Measurements from ENCODE around the gene FXYD2. TPM values are rescaled to one million over a fixed set of nuclear protein-coding genes. Genes with fewer than 3 reads are reported as not detected.

Gene FXYD2
- total and polyA plus RNA-seq, 2 of the 13 experiments (the other 11 are each of a cell fraction or from before 2014, with no cell fraction given): 45.9 to 106 TPM

DNA sequence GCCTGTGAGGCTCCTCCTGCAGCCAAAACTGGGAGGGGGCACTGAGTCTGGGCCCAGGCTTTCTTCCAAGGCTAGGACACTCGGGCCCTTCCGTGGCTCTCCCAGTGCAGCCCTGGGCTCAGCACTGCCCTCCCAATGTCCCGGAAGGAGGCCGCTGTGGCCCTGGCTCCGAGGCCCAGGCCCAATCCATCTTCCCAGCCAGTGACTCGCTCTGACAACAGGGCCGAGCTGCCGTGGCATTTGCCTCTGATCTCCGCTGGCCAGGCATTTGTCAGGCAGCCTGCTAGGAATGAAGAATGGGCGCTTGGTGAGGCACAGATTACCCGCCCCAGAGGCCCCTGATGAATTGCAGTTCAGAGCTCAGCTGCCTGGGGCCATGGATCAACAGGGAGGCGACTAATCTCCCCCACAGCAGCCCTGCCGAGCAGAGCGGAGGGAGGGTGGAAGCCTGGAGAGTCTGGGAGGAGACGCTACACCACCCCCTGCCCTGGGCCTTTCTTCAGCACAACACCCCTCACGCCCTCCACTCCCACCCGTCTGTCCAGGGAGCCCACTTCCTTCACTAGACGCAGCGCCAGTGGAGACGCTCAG is 8.3 kb downstream of the FXYD2 start (continued):
- no peak for TF ChIP-seq ZNF781 (CRISPR knock-in tag; IDR thresholded peaks at IDR 0.05; ENCODE audit: borderline replicate concordance, not compliant biosample characterization)
- peak; percentile 54; the same call in 1 of the 2 replicates for TF ChIP-seq POLR2G (IDR thresholded peaks at IDR 0.05; ENCODE audit: low read depth, low read length)
- TF ChIP-seq ZNF318 (CRISPR knock-in tag; IDR thresholded peaks at IDR 0.05): no peak
- TF ChIP-seq ZNF282 (IDR thresholded peaks at IDR 0.05; ENCODE audit: partially characterized antibody): no peak
- TF ChIP-seq HNRNPUL1 (IDR thresholded peaks at IDR 0.05; ENCODE audit: low read depth, low read length): no peak
- TF ChIP-seq ZNF12 (CRISPR knock-in tag; IDR thresholded peaks at IDR 0.05): no peak
- TF ChIP-seq, protein P1, sequence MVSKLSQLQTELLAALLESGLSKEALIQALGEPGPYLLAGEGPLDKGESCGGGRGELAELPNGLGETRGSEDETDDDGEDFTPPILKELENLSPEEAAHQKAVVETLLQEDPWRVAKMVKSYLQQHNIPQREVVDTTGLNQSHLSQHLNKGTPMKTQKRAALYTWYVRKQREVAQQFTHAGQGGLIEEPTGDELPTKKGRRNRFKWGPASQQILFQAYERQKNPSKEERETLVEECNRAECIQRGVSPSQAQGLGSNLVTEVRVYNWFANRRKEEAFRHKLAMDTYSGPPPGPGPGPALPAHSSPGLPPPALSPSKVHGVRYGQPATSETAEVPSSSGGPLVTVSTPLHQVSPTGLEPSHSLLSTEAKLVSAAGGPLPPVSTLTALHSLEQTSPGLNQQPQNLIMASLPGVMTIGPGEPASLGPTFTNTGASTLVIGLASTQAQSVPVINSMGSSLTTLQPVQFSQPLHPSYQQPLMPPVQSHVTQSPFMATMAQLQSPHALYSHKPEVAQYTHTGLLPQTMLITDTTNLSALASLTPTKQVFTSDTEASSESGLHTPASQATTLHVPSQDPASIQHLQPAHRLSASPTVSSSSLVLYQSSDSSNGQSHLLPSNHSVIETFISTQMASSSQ (IDR thresholded peaks at IDR 0.05; ENCODE audit: low read depth): no peak
- TF ChIP-seq, protein P1 (CRISPR knock-in tag; IDR thresholded peaks at IDR 0.05; ENCODE audit: borderline replicate concordance): no peak
- TF ChIP-seq DNMT3B (CRISPR knock-in tag; conservative IDR thresholded peaks at IDR 0.05): no peak
- no peak for TF ChIP-seq PCBP1 (IDR thresholded peaks at IDR 0.05; ENCODE audit: borderline replicate concordance, low read depth, low read length)
- TF ChIP-seq ZNF782 (CRISPR knock-in tag; IDR thresholded peaks at IDR 0.05; ENCODE audit: borderline replicate concordance): no peak
- TF ChIP-seq, protein P2, sequence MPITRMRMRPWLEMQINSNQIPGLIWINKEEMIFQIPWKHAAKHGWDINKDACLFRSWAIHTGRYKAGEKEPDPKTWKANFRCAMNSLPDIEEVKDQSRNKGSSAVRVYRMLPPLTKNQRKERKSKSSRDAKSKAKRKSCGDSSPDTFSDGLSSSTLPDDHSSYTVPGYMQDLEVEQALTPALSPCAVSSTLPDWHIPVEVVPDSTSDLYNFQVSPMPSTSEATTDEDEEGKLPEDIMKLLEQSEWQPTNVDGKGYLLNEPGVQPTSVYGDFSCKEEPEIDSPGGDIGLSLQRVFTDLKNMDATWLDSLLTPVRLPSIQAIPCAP (CRISPR knock-in tag; IDR thresholded peaks at IDR 0.05; ENCODE audit: low read depth): no peak
- TF ChIP-seq MZF1 (CRISPR knock-in tag; IDR thresholded peaks at IDR 0.05; ENCODE audit: borderline replicate concordance): no peak
- TF ChIP-seq, protein P3, sequence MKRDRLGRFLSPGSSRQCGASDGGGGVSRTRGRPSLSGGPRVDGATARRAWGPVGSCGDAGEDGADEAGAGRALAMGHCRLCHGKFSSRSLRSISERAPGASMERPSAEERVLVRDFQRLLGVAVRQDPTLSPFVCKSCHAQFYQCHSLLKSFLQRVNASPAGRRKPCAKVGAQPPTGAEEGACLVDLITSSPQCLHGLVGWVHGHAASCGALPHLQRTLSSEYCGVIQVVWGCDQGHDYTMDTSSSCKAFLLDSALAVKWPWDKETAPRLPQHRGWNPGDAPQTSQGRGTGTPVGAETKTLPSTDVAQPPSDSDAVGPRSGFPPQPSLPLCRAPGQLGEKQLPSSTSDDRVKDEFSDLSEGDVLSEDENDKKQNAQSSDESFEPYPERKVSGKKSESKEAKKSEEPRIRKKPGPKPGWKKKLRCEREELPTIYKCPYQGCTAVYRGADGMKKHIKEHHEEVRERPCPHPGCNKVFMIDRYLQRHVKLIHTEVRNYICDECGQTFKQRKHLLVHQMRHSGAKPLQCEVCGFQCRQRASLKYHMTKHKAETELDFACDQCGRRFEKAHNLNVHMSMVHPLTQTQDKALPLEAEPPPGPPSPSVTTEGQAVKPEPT (CRISPR knock-in tag; IDR thresholded peaks at IDR 0.05; ENCODE audit: low read depth): no peak

Measured in HepG2 (cell line).